SK-N-SH (cell line): ENCODE results near the gene SCUBE3. TPM values are rescaled to one million over a fixed set of nuclear protein-coding genes. Genes with fewer than 3 reads are reported as not detected.

Source experiments
- CTCF ChIA-PET: fragments of 300-600, 350-600 bp; formaldehyde crosslinking; extraction: SDS; loops from one replicate; lab custom pipeline; 2021; lab: Yijun Ruan, JAX
- POLR2A ChIA-PET: fragments of 350-600 bp; sonication (Branson Sonifier 250); formaldehyde crosslinking; extraction: SDS; loops from one replicate; lab custom pipeline; 2020; ENCODE audit warnings: antibody characterized with exemption, inconsistent platforms; lab: Yijun Ruan, JAX
- DNase-seq: peaks from one replicate; pipeline ENCODE4 v3.0.0; 2012
- H2AFZ ChIP-seq: fragments of 200-600 bp; sonication (generic); 2 replicates; pipeline ENCODE4 v1.8.1; 2016; ENCODE audit warnings: antibody characterized with exemption, mild to moderate bottlenecking, low read depth
- H3F3A ChIP-seq: fragments of 200-600 bp; sonication (generic); replicated peaks from 2 replicates; pipeline ENCODE3; 2016; ENCODE audit warnings: antibody characterized with exemption, mild to moderate bottlenecking; ENCODE audit not compliant: insufficient read depth
- H3K27ac ChIP-seq, 2 experiments: fragments of 200-500 bp in 1 of 2; fragments of 200-600 bp in 1 of 2; sonication (Bioruptor generic) in 1 of 2; sonication (generic), shearing (Covaris generic) in 1 of 2; 2 replicates each; pipeline versions ENCODE4 v1.5.1 to v1.6.1; 2014 to 2016; ENCODE audit warnings: low read depth in 2 of 2, inconsistent platforms in 1 of 2, low read length in 1 of 2, mild to moderate bottlenecking in 1 of 2, mixed read lengths in 1 of 2
- H3K27me3 ChIP-seq: fragments of 200-600 bp; sonication (generic), shearing (Covaris generic); 2 replicates; pipeline ENCODE4 v1.6.1; 2016; ENCODE audit warnings: mixed run types; ENCODE audit not compliant: insufficient read depth
- H3K36me3 ChIP-seq, 2 experiments: fragments of 200-500 bp in 1 of 2; fragments of 200-600 bp in 1 of 2; sonication (Bioruptor generic) in 1 of 2; sonication (generic) in 1 of 2; replicated peaks in 1 of 2; 2 replicates each; pipeline versions ENCODE3 to v1.5.1; 2014 to 2016; ENCODE audit warnings: low read length in 1 of 2, mild to moderate bottlenecking in 1 of 2; ENCODE audit not compliant: insufficient read depth in 2 of 2, control insufficient read depth in 1 of 2
- H3K4me1 ChIP-seq, 2 experiments: fragments of 200-500 bp in 1 of 2; fragments of 200-600 bp in 1 of 2; sonication (Bioruptor generic) in 1 of 2; sonication (generic), shearing (Covaris generic) in 1 of 2; 2 replicates each; pipeline versions ENCODE4 v1.5.1 to v1.6.1; 2014 to 2016; ENCODE audit warnings: low read depth in 1 of 2, low read length in 1 of 2, mixed run types in 1 of 2; ENCODE audit not compliant: insufficient read depth in 2 of 2, control insufficient read depth in 1 of 2
- H3K4me2 ChIP-seq: fragments of 200-600 bp; sonication (generic), shearing (Covaris generic); 2 replicates; pipeline ENCODE4 v1.6.1; 2017; ENCODE audit warnings: mixed run types
- H3K4me3 ChIP-seq, 2 experiments: fragments of 200-500 bp in 1 of 2; fragments of 200-600 bp in 1 of 2; sonication (Bioruptor generic) in 1 of 2; sonication (generic), shearing (Covaris generic) in 1 of 2; 2 replicates each; pipeline versions ENCODE4 v1.5.1 to v1.8.1; 2014 to 2016; ENCODE audit warnings: low read depth in 2 of 2, inconsistent platforms in 1 of 2, low read length in 1 of 2, mild to moderate bottlenecking in 1 of 2, mixed read lengths in 1 of 2, moderate library complexity in 1 of 2
- H3K79me2 ChIP-seq: fragments of 200-600 bp; sonication (generic); 2 replicates; pipeline ENCODE4 v1.8.1; 2017; ENCODE audit warnings: mild to moderate bottlenecking; ENCODE audit not compliant: insufficient read depth
- H3K9ac ChIP-seq: fragments of 200-600 bp; sonication (generic); 2 replicates; pipeline ENCODE4 v1.6.1; 2017; ENCODE audit warnings: mixed run types
- H3K9me2 ChIP-seq: fragments of 200-600 bp; sonication (generic); 2 replicates; pipeline ENCODE4 v1.6.1; 2017; ENCODE audit warnings: mixed run types
- H3K9me3 ChIP-seq: fragments of 200-600 bp; sonication (generic); 2 replicates; pipeline ENCODE4 v1.6.1; 2017; ENCODE audit warnings: mixed run types, mild to moderate bottlenecking, moderate library complexity
- H4K20me1 ChIP-seq: fragments of 200-600 bp; sonication (generic); 2 replicates; pipeline ENCODE4 v1.6.1; 2017; ENCODE audit warnings: mild to moderate bottlenecking, mixed run types; ENCODE audit not compliant: insufficient read depth
- CHD2 ChIP-seq: fragments of 150-350 bp; IDR thresholded peaks from 2 replicates; pipeline ENCODE4 v1.6.1; 2018; ENCODE audit warnings: low read length; ENCODE audit not compliant: partially characterized antibody
- CTCF ChIP-seq: fragments of 200-600 bp; sonication (generic); IDR thresholded peaks from 2 replicates; pipeline ENCODE4 v1.6.1; 2017; ENCODE audit warnings: antibody characterized with exemption, mild to moderate bottlenecking, moderate library complexity
- ELF1 ChIP-seq: IDR thresholded peaks from 2 replicates; pipeline ENCODE4 v1.4.0; 2012
- EP300 ChIP-seq, 2 experiments: IDR thresholded peaks; 2 replicates each; pipeline versions ENCODE4 v1.4.0 to v1.6.1; 2012; ENCODE audit warnings: borderline replicate concordance in 1 of 2, low read depth in 1 of 2, low read length in 1 of 2
- FOXJ3 ChIP-seq: sonication (generic); formaldehyde crosslinking; IDR thresholded peaks from 2 replicates; pipeline ENCODE4 v1.5.1; 2020; ENCODE audit warnings: mild to moderate bottlenecking, missing genetic modification reagents
- GABPA ChIP-seq: IDR thresholded peaks from 2 replicates; pipeline ENCODE4 v1.4.0; 2012; ENCODE audit warnings: low read depth, mild to moderate bottlenecking
- GATA2 ChIP-seq: sonication (generic); formaldehyde crosslinking; IDR thresholded peaks from 2 replicates; pipeline ENCODE4 v1.5.0; 2020; ENCODE audit warnings: mild to moderate bottlenecking, missing genetic modification reagents
- MAX ChIP-seq: IDR thresholded peaks from 2 replicates; pipeline ENCODE4 v1.4.0; 2012; ENCODE audit warnings: low read depth
- MXI1 ChIP-seq: IDR thresholded peaks from 2 replicates; pipeline ENCODE4 v1.6.1; 2012; ENCODE audit warnings: mild to moderate bottlenecking, low read depth, low read length, improper control_type of control experiment
- NFIC ChIP-seq: IDR thresholded peaks from 2 replicates; pipeline ENCODE4 v1.4.0; 2012; ENCODE audit warnings: borderline replicate concordance
- PBX3 ChIP-seq: IDR thresholded peaks from 2 replicates; pipeline ENCODE4; 2012
- POLR2AphosphoS5 ChIP-seq: IDR thresholded peaks from 2 replicates; pipeline ENCODE4 v1.6.1; 2012; ENCODE audit warnings: low read depth, low read length
- RAD21 ChIP-seq: IDR thresholded peaks from 2 replicates; pipeline ENCODE4 v1.6.1; 2012; ENCODE audit warnings: mild to moderate bottlenecking, low read length
- RXRA ChIP-seq: IDR thresholded peaks from 2 replicates; pipeline ENCODE4 v1.4.0; 2012; ENCODE audit warnings: low read depth, mild to moderate bottlenecking, borderline replicate concordance
- SMC3 ChIP-seq: IDR thresholded peaks from 2 replicates; pipeline ENCODE4 v1.6.1; 2012; ENCODE audit warnings: low read depth, low read length, improper control_type of control experiment
- TAF1 ChIP-seq: IDR thresholded peaks from 2 replicates; pipeline ENCODE4 v1.6.1; 2012; ENCODE audit warnings: low read depth, mild to moderate bottlenecking, low read length, moderate library complexity, borderline replicate concordance
- TEAD4 ChIP-seq: IDR thresholded peaks from 2 replicates; pipeline ENCODE4 v1.4.0; 2012; ENCODE audit warnings: mild to moderate bottlenecking, borderline replicate concordance; ENCODE audit not compliant: insufficient read depth
- USF2 ChIP-seq: fragments of 150-350 bp; IDR thresholded peaks from 2 replicates; pipeline ENCODE4 v1.6.1; 2017; ENCODE audit warnings: antibody characterized with exemption, low read length, low read depth, borderline replicate concordance
- YY1 ChIP-seq: IDR thresholded peaks from 2 replicates; pipeline ENCODE4 v1.4.0; 2012; ENCODE audit warnings: low read depth, mild to moderate bottlenecking
- WGBS: methylation state at CpG from one replicate; pipeline ENCODE4 v1.1.6; 2017; ENCODE audit warnings: low lambda C conversion rate; 5-methylcytosine and 5-hydroxymethylcytosine counted together
- polyA plus RNA-seq, 3 experiments: library from polyadenylated mRNA; depleted of rRNA; stranded (reverse); fragments of >200 nt; gene quantifications; 2 replicates each; pipeline ENCODE4 v1.2.3, GENCODE V29; 2012

Gene SCUBE3
- polyA plus RNA-seq, 1 of the 3 experiments (the other 2 are of a cell fraction): 2.0 TPM

- POLR2A ChIA-PET: interaction anchor here (0.9 kb wide), 1 partner anchor 10 kb away, joined by 3 read pairs; no protein-coding TSS in a partner anchor
- Histone ChIP-seq H3K4me1 (peaks cover 0 to 12% of the 10 kb centered on the region in 2 experiments; a peak in 1 of 4 replicates), H3K36me3 (peaks cover 5 to 14% of the 10 kb centered on the region in 2 experiments), H3K9me2 (no peaks in the 10 kb centered on the region), H3K9ac (no peak overlapping the region), H4K20me1 (no peaks in the 10 kb centered on the region; the same call in 1 of the 2 replicates), H3K79me2 (peaks cover 9% of the 10 kb centered on the region), H2AFZ (no peak overlapping the region), H3F3A (peaks cover 6% of the 10 kb centered on the region), H3K9me3 (no peaks in the 10 kb centered on the region), H3K4me2 (no peak overlapping the region), H3K27ac (no peak overlapping the region), H3K27me3 (no peaks in the 10 kb centered on the region), H3K4me3 (no peak overlapping the region; a peak in 1 of 4 replicates)
- CTCF ChIA-PET: interaction anchor here (0.6 to 14.0 kb wide), 71 partner anchors 10 to 1077 kb away, joined by 3 to 163 read pairs (median 4); partner anchors contain the start of genes SCUBE3, TCP11 and ZNF76
- peak; percentile 84 for DNase-seq
- 35% methylated on average over 11 of the region's 12 CpGs for WGBS
- no peak for TF ChIP-seq TEAD4
- peak; percentile 98 for TF ChIP-seq CTCF
- TF ChIP-seq SMC3: peak; percentile 86
- peak; percentile 94 for TF ChIP-seq RAD21
Measured at GRCh38 chr6:35240838-35241801, 27.4 kb downstream of the SCUBE3 start.

- H3K9me3 ChIP-seq: no peaks in the 10 kb centered on the region
- no peak for DNase-seq
- H3K4me3 ChIP-seq: no peak overlapping the region
- H3K4me1 ChIP-seq: peaks cover 0 to 12% of the 10 kb centered on the region in 2 experiments; a peak in 1 of 4 replicates
- H3F3A ChIP-seq: peaks cover 9% of the 10 kb centered on the region
- peaks cover 16% of the 10 kb centered on the region for H3K79me2 ChIP-seq
- TF ChIP-seq RXRA (no peak), GABPA (no peak), POLR2AphosphoS5 (no peak), ELF1 (no peak), NFIC (no peak), MXI1 (no peak), TEAD4 (no peak), EP300 (IDR thresholded peaks at IDR 0.05; ENCODE audit: borderline replicate concordance in 1 of 2, low read depth in 1 of 2, low read length in 1 of 2) (no peak), PBX3 (no peak), CHD2 (no peak), YY1 (no peak), USF2 (no peak), FOXJ3 (CRISPR knock-in tag) (no peak), MAX (no peak), SMC3 (no peak), TAF1 (no peak), GATA2 (CRISPR knock-in tag) (no peak)
- TF ChIP-seq, all 33 proteins: peak for 0
- WGBS: 80% methylated on average over 1 of the region's 5 CpGs
- no peak overlapping the region for H3K4me2 ChIP-seq
- no peaks in the 10 kb centered on the region for H3K9me2 ChIP-seq
- no peaks in the 10 kb centered on the region for H3K27me3 ChIP-seq
- CTCF ChIA-PET: interaction anchor here (1.2 to 14.0 kb wide), 9 partner anchors 8 to 1079 kb away, joined by 3 to 163 read pairs (median 36); no protein-coding TSS in a partner anchor
- H3K27ac ChIP-seq: no peak overlapping the region
- H3K36me3 ChIP-seq: peaks cover 8 to 14% of the 10 kb centered on the region in 2 experiments
- H4K20me1 ChIP-seq: no peaks in the 10 kb centered on the region; the same call in 1 of the 2 replicates
- POLR2A ChIA-PET: no interaction called here
- H3K9ac ChIP-seq: no peak overlapping the region
- no peak overlapping the region for H2AFZ ChIP-seq
Measured at GRCh38 chr6:35242486-35242885, 28.7 kb downstream of the SCUBE3 start.
